GM19240 (cell line): ENCODE data around the gene KCNK16.

Experiments
- DNase-seq: peaks from one replicate; pipeline ENCODE4 v3.0.0; 2011; ENCODE audit warnings: low spot score; ENCODE audit not compliant: insufficient read length

The KCNK16 gene

DNA sequence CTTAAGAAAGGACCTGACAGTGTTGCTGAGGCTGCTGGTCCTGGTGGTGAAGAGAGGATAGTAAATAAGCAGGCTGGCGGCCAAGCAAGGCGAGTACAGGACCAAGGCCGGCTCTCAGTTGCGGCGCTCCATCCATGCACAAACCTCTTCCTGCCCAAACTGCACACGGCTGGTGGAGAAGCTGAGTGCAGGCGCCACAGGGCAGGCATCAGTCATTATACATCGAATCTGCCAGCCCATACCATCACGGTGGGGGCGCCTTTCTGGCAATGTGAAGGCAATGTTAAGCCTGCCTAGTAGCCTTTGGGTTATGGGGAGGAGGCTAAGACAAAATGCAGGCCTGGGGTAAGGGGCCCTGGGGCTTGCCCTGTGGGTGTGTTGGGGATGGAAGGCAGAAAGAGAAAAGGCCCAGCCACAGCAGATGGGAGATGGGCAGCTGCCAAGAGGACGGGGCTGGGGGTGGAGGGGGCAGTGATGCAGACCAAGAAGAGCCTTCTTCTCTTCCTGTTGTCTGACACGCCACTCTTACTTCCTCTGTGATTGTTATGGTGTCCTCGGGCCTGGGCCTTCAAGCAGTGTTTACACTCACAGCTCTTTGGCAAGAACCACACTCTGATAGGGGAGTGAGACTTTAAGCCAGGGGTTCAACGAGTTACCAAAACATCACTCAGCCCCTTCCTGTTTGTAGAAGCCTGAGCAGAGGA is 20.3 kb upstream of the KCNK16 start:
- DNase-seq = no peak

DNA sequence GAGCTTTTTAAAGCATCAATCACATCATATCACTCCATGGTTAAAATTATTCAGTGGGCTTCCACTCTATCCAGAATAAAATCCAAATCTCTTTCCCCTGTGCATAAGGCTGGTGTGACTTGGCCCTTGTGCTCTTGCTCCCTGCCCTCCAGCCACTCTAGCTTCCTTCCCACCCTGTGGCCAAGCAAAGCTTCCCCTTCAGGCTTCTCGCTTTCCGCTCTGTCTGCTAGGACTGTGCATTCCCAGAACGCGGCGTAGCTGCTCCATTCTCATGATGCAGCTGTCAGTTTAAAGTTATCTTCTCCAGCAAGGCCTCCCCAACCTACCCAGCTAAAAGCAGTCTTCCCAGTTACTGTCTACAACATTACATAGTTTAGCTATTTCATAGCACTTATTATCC is 19.4 kb upstream of the KCNK16 start:
- no peak for DNase-seq

GRCh38 chr6:39341352-39341751 is 18.9 kb upstream of the KCNK16 start:
- no peak for DNase-seq

DNA sequence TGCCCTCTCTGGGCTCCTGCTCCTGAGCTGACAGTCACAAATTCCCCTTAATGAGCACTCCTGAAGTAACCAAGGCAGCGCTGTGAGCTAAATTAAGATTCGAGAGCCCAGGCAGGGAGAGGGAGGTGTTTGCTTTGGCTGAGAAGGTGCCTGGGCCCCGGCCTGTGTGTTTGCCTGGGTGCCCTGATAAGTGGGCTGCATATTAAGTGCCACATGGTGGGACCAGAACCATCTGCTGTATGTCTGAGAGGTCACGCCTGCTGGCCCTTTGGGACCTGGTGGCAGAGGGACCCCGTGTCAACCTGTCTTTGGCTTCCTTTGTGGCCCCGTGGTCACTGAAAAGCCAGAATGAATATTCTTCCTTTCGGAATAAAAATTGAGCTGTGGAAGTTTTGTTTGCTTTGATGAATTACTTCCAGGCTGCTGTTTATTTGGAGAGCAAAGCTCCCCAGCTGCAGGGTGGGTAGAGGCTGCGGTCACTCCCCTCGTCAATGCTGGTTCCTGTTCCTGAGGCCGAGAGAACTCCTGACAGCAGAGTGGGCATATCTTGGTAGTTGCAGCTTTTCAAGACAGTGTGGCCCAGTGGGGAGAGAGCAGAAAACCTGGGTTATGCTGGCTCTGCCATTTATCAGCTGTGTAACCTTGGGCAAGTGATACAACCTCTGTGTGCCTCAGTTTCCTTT is 17.5 kb upstream of the KCNK16 start:
- DNase-seq = no peak

DNA sequence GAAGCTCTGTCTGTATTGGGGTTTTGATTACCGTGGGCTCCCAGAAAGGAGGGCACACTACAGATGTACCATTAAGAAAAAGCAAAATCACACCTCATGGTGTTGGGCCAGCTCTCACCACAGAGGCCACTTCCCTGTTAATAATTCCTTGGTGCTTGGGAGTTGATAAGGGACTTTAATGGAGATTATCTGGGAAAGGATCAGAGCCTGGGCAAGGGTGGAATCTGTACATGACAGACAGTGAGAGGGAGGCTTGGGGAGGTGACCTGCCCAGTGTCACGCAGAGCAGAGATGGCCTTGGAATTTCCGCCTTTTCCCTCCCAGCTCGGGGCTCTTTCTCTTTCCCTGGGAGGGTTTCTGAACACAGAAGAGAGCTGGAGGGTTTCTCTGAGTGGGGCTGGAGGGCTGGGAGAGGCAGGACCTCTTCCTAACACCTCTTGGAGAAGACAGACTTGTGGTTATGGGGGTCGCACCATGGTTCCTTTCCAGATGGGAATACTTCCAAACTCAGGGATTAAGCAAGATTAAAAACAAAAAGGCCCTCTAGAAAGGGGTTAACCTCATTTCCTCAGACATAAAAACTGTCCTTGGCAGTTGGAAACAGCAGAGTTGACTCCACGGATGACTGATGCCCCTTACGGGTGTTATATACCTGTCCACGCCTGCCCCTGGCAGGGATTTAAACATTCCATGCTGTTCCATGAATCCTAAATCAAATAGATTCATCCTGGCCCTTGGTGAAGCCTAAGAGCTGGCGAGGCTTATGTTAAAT is 16.8 kb upstream of the KCNK16 start:
- DNase-seq = no peak

DNA sequence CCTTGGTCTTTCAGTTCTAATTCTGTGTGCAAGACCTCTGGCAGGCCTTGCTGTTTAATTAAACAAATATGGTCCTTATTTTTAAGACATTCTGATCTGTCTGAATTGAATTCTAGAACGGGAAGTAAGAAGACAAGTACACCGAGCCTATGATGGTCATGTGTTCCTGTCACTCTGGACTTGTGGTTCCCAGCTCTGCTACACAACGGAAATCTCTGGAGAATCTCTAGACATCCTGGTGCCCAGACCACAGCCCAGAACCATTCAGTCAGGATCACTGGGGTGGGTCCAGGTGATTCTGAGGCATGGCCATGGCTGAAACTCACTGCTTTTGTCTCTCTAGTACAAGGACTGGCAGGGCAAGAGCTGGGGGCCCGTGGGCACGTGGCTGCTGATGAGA is 15.9 kb upstream of the KCNK16 start:
- no peak for DNase-seq

DNA sequence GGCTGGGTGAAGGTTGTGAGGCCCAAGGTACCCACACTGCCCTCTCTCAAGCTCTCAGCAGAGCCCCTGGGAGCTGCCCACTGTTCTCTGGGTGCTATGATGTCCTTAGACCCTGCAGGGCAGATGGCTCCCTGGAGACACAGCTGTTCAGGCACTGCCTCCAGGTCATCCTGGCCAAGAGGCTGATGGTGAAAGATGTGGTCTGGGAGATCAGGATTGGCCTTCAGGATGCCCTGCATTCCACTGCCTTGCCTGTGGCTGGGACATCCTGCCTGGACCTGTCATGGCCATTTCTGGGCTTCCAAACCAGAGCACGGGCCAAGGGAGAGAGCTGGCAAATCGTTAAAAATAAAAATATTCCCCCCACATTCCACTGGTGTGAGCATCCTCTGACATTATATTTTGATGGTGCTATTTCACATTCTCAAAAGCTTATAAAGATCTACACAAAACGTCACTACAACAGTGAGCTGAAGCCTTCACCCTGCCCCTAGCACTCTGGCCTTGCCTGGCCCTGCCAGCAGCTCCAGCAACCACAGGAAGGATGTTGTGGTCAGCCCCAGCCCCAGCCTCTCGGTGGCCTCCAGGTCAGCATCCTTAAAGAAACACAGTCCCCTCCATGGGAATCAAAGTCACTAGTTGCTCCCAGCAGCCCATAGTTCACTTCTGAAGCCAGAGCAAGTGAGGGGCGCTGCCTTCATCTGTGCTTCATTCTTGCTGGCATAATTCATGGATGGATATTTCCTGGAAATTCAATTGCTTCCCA is 13.5 kb upstream of the KCNK16 start:
- no peak for DNase-seq

DNA sequence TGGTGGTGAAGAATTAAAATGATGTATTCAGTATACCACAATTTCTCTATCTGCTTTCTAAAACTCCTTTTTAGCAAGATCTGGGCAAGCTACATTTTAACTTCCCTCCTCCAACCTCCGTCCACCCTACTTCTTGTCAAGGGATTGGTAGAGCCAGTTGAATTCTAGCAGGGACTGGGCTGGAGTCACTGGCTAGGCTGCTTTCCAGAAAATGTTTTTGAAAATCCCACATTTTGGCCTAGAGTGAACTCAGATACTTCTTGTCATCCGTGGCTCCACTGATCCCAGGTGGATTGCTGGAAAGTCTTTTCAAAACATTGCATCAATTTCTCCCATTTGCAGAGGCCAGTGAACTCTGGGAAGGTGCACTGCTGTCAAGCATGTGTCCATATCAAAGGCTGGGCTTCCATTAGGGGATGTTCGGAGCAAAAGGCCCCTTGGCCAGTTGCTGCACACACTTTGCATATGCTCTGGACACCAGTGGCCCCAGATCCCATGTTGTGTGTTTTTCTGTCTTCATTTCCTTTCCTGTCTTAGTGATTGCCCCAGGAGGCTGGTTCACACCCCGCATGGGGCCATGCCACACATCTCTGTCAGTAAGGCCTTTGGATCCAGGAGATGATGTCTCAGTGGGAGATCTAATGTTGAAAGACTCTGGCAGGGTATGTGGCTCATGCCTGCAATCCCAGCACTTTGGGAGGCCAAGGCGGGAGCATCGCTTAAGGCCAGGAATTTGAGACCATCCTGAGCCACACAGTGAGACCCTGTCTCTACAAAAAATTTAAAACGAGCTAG is 11.3 kb upstream of the KCNK16 start:
- no peak for DNase-seq

DNA sequence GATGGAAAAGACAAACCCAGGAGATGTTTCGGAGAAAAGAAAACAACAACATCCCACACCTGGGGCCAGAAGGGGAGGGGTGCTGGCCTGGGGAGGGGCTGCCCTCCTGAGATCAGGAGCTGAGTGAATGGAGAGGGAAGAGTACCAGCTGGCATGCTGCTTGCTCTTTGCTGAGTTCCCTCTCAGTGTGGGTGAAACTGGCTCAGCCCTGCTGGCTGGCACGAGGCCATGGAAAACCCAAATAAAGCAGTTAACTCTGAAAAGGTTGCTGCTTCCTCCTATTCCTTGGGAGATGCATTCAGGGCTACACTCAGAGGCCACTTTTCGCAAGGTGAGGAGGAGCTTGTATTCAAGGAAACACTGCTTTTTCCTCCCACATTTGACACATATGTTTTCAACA is 8.0 kb upstream of the KCNK16 start:
- no peak for DNase-seq

GRCh38 chr6:39330057-39330456 is 7.6 kb upstream of the KCNK16 start:
- DNase-seq = peak; percentile 43

DNA sequence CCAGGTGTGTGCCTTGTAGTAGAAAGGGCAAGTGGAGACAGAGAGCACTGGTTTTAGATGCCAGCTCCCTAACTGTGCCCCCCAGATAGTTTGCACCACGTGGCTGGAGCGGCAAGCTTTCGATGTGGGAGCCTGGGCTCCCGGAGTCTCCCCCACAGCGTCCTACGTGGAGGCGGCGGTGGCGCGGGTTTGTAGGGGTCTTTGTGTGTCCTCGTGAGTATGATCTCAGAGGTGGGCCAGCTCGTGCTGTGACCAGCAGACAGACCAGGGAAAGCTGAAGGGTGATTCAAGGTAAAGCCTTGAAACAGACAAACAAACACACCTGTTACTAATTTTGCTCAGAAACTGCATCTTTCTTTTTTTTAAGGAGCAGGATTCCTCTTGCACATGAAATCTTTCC is 5.6 kb upstream of the KCNK16 start:
- DNase-seq = no peak

DNA sequence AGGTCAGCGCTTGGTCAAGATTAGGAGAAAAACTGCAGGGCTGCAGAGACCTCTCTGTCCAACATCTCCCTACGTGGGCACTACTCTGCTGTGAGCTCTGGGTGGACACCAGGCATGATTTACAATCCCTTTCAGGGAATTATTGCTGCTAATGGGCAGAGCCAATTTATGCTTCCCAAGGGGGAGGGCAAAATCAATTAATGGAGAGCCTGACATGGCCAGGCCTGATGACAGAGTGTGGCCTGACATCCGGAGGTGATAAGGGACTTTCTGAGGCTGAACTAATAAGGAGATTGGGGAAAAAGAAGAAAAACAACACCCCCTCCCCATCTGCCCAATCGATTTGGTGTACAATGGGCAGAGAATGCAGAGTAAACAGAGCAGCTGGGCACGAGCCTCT is 5.0 kb upstream of the KCNK16 start:
- DNase-seq = no peak

- no peak for DNase-seq
Measured at GRCh38 chr6:39321761-39322160, 741 bp downstream of the KCNK16 start.

DNA sequence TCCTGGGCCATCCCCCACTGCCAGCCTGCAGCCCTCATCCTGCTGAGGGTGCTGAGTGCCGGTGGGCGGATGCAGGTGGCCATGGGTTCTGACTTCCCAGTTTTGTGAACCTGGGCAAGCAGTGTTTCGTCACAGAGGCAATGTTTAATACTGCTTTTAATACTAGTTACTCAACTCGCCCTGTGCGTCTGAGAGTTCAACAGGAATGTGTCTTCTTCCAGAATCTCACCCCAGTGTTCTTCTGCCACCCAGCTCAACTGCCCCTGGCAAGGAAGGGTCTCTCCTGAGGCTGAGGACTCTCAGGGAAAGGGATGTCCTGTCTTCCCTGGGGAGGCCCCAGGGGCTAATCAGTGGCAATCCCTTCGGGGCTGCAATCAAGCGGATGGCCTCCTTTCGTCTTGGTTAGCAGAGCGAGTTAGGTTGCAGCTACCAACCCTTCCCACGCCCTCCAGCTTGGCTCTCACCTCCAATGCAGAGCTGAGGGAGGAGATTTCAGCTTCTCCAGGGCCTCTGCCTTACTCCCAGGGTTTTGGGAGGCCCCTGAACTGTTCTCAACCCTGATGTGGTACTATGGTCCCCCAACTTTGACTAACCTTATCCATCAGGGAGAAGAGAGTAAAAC is 2.0 kb downstream of the KCNK16 start:
- DNase-seq = no peak

DNA sequence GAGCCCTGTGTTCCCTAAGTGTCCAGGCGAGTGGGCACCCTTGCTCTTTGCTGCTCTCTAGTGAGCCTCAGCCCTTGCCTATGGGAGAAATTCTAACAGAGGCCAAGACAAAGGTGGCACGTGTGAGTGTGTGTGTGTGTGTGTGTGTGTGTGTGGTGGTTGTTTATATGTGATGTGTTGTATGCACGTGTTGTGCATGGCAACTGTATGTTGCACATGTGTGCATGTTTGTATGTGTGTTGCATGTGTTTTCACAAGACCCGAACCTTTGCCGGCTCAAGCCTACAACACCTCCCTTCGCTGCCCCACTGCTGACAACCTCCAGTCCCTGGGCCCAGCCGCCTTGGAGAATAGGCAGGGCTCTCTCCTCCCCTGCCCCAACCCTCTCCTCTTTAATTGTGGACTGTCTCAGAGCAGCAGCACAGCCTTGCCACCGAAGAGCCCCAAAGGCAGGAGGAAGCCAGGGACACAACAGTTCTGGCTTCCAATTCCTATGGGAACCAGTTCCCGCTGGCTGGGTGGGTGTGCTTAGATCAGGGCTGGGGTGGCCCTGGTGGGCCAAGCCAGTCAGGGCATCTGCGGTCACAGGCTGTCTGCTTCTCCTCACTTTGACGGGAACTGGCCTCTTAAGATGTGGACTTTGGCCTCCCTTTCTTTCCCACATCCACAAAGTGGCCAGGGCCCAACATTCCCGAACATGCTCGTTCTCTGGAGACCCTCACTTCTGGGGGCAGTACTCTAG is 2.7 kb downstream of the KCNK16 start:
- no peak for DNase-seq

DNA sequence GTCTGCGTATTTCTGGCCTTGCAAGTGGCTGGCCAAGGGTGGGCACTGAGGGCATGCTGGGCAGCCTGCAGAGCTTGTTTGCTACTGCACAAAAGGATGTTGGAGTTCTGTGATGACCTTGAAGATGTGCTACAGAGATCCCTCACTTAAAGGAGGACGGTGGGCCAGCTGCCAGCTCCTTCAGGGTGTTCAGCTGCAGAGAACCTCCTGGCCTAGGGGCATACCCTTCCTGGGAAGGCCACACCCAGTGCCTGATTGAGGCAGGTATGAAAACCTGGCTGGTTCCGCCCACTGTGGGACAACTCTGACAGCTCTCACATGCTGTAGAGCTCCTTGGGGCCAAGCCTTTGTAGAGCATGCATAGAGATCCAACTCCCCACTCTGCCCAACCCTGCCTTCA is 5.2 kb downstream of the KCNK16 start:
- no peak for DNase-seq

DNA sequence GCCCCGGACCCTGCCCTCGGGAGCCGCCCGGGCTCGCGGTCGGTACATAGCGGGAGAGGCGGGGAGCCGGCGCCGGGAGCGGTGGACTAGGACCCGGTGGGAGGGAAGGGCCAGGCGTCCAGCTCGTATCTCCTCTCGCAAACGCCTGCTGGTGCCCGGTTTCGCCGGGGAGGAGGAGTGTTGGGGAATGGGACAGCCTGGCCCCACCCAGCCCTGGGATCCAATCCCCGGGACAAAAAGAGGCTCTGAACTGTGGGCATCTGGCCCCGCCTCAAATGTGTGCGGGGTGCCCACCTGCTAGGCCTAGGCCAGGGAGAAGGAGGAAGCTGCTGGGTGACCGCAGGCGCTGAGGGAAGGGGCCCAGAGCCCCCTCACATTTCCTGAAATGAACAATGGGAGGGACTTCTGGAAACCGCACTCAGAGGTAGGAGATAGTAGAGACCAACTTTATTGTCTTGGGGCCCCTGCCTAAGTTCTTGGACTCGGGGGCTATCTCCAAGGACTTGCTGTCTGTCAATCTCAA is 8.2 kb downstream of the KCNK16 start, which contains the start of gene KCNK17:
Gene KCNK17, minus strand, starts transcription at position 147 of the 523 bp plus-strand sequence. Its CDS starts 99 bp downstream, at position 48.
- DNase-seq = no peak

GRCh38 chr6:39313526-39314272 is 8.8 kb downstream of the KCNK16 start:
- no peak for DNase-seq
